Measurements from ENCODE around the gene ZAP70. TPM values are rescaled to one million over a fixed set of nuclear protein-coding genes. Genes with fewer than 3 reads are reported as not detected.

ZAP70 gene
- total RNA-seq, 2 donors from 2014 or later = 8.3 to 10.4 TPM

DNA sequence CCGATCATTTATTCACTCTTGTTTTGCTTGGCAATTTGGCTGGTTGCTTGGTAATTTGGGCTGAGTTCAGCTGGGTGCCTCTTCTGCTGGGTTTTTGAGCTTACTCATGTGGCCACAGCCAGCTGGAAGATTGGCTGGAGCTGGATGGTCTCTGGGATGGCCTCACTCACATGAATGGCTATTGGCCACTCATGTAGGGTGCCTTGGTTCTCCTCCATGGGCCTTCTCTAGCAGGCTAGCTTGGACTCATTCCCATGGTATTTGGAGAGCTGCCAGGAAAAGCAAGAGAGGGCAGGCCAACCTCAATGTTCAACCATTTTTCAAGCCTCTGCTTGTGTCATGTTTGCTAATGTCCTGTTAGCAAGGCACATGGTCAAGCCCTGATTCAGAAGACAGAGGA lies 16.9 kb downstream of the ZAP70 start:
- WGBS, 2 experiments (ENCODE audit: insufficient coverage in 1 of 2, insufficient read length in 1 of 2) = 100% methylated on average over 1 of the region's 1 CpG
- Histone ChIP-seq H3K9ac (ENCODE audit: extremely low read depth, low read length, poor library complexity, severe bottlenecking) (no peak overlapping the region), H3K9me3 (ENCODE audit: control insufficient read depth, low read length) (peaks cover 19% of the 10 kb centered on the region), H3K27ac (ENCODE audit: low read depth, low read length) (no peak overlapping the region), H3K36me3 (ENCODE audit: control insufficient read depth, insufficient read depth, low read length) (no peaks in the 10 kb centered on the region), H3K27me3 (ENCODE audit: control insufficient read depth, insufficient read depth, low read length, poor library complexity, severe bottlenecking) (no peaks in the 10 kb centered on the region), H3K4me3 (ENCODE audit: low read length) (no peak overlapping the region), H3K4me1 (ENCODE audit: control insufficient read depth, insufficient read depth, low read length) (no peaks in the 10 kb centered on the region)
- Mint-ChIP-seq H3K4me3 (no peak overlapping the region), H3K9me3 (peaks cover 13% of the 10 kb centered on the region), H3K27ac (no peak overlapping the region), H3K27me3 (ENCODE audit: insufficient read depth) (no peaks in the 10 kb centered on the region), H3K36me3 (ENCODE audit: low read depth) (peaks cover 17% of the 10 kb centered on the region), H3K4me1 (peaks cover 10% of the 10 kb centered on the region)
- DNase-seq = no peak
- TF ChIP-seq, protein P1, sequence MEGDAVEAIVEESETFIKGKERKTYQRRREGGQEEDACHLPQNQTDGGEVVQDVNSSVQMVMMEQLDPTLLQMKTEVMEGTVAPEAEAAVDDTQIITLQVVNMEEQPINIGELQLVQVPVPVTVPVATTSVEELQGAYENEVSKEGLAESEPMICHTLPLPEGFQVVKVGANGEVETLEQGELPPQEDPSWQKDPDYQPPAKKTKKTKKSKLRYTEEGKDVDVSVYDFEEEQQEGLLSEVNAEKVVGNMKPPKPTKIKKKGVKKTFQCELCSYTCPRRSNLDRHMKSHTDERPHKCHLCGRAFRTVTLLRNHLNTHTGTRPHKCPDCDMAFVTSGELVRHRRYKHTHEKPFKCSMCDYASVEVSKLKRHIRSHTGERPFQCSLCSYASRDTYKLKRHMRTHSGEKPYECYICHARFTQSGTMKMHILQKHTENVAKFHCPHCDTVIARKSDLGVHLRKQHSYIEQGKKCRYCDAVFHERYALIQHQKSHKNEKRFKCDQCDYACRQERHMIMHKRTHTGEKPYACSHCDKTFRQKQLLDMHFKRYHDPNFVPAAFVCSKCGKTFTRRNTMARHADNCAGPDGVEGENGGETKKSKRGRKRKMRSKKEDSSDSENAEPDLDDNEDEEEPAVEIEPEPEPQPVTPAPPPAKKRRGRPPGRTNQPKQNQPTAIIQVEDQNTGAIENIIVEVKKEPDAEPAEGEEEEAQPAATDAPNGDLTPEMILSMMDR (conservative IDR thresholded peaks at IDR 0.05) = no peak

DNA sequence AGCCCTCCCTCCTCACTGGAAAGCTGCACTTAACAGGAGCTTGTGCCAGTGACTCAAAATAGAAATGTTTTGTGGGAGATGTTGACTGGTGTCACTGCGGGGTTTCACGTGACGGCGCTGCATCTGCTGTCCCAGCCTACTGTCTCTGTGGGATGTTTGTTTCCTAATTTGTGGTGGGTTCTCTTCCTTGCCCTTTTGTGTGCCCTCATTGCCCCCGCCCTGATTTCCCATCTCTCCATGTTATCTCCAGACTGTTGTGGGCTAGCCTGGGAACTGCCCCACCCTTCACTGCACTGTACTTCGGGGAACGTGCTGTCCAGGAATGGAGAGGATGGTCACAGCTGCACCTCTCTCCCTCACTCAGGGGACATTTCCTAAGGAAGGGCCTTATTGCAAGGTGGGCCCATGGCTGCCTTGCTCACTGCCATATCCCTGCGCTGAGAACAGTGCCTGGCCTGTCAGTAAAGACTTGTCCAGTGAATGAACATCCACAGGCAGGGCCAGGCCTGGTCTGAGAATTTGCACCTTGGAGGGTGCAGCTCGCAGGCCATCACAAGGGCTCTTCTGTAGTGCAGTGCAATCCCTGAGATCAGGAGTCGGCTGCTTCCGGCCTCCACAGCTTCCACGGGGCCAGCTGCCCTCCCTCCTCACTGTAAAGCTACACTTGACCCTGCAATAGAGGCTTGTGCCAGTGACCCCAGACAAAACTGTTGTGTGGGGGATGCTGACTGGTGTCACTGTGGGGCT lies 18.1 kb downstream of the ZAP70 start:
- Histone ChIP-seq H3K27me3 (ENCODE audit: control insufficient read depth, insufficient read depth, low read length, poor library complexity, severe bottlenecking) (no peaks in the 10 kb centered on the region), H3K36me3 (ENCODE audit: control insufficient read depth, insufficient read depth, low read length) (no peaks in the 10 kb centered on the region), H3K9ac (ENCODE audit: extremely low read depth, low read length, poor library complexity, severe bottlenecking) (no peak overlapping the region), H3K4me3 (ENCODE audit: low read length) (no peak overlapping the region), H3K9me3 (ENCODE audit: control insufficient read depth, low read length) (peaks cover 19% of the 10 kb centered on the region), H3K4me1 (ENCODE audit: control insufficient read depth, insufficient read depth, low read length) (no peaks in the 10 kb centered on the region), H3K27ac (ENCODE audit: low read depth, low read length) (no peak overlapping the region)
- Mint-ChIP-seq H3K4me3 (no peak overlapping the region), H3K27ac (no peak overlapping the region), H3K36me3 (ENCODE audit: low read depth) (peaks cover 17% of the 10 kb centered on the region), H3K9me3 (peaks cover 13% of the 10 kb centered on the region), H3K27me3 (ENCODE audit: insufficient read depth) (no peaks in the 10 kb centered on the region), H3K4me1 (peaks cover 10% of the 10 kb centered on the region)
- DNase-seq = no peak
- TF ChIP-seq, protein P1 (conservative IDR thresholded peaks at IDR 0.05) = no peak
- WGBS, 2 experiments (ENCODE audit: insufficient coverage in 1 of 2, insufficient read length in 1 of 2) = 93% methylated on average over 5 to 12 of the region's 12 CpGs

DNA sequence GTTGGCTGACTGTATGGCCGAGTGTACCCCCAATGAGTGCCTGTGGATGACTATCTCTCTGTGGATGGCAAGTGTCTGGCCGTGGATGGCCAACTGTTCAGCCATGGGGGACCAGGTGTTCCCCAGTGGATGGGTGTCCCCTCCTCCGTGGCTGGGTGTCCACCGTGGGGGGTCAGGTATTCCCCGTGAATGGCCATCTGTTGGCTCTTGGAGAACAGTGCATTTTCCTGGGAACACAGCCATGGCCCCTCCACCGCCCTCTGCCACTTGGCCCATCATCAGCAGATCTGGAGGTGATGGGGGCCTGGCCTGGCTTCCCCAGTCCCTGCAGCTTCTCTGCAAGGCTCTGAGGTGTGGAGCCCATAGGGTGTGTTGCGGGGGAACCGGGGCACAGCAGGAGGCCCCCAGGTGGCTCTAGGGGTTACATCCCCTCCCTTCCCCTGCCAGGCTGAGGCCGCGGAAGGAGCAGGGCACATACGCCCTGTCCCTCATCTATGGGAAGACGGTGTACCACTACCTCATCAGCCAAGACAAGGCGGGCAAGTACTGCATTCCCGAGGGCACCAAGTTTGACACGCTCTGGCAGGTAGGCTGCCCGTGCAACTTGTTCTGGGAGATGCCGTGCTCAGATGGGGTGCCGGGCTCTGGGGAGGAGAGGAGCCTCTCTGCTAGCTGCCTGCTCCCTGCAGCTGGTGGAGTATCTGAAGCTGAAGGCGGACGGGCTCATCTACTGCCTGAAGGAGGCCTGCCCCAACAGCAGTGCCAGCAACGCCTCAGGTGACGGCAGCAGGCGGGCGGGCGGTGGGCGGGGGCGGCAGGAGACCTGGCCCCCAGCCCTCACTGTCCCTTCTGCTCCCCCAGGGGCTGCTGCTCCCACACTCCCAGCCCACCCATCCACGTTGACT lies 19.3 kb downstream of the ZAP70 start:
- Mint-ChIP-seq H3K27me3 (ENCODE audit: insufficient read depth) (no peaks in the 10 kb centered on the region), H3K4me3 (no peak overlapping the region), H3K27ac (no peak overlapping the region), H3K36me3 (ENCODE audit: low read depth) (peaks cover 10% of the 10 kb centered on the region), H3K9me3 (peaks cover 10% of the 10 kb centered on the region), H3K4me1 (peaks cover 8% of the 10 kb centered on the region)
- WGBS, 2 experiments (ENCODE audit: insufficient coverage in 1 of 2, insufficient read length in 1 of 2) = 93% methylated on average over 11 to 28 of the region's 28 CpGs
- H3K4me1 ChIP-seq (ENCODE audit: control insufficient read depth, insufficient read depth, low read length) = no peaks in the 10 kb centered on the region
- DNase-seq = no peak
- TF ChIP-seq, protein P1 (conservative IDR thresholded peaks at IDR 0.05) = no peak
- H3K36me3 ChIP-seq (ENCODE audit: control insufficient read depth, insufficient read depth, low read length) = no peaks in the 10 kb centered on the region
- H3K9ac ChIP-seq (ENCODE audit: extremely low read depth, low read length, poor library complexity, severe bottlenecking) = no peak overlapping the region
- peaks cover 15% of the 10 kb centered on the region for H3K9me3 ChIP-seq (ENCODE audit: control insufficient read depth, low read length)
- H3K27ac ChIP-seq (ENCODE audit: low read depth, low read length) = no peak overlapping the region
- no peaks in the 10 kb centered on the region for H3K27me3 ChIP-seq (ENCODE audit: control insufficient read depth, insufficient read depth, low read length, poor library complexity, severe bottlenecking)
- H3K4me3 ChIP-seq (ENCODE audit: low read length) = no peak overlapping the region

Measured in endodermal cell (in vitro differentiated cells).